ENCODE results near the gene NUP210.

The NUP210 gene

GRCh38 chr3:13286873-13287272 is 133.2 kb downstream of the NUP210 start:
- no peak for FAIRE-seq

GRCh38 chr3:13285007-13285567 is 135.0 kb downstream of the NUP210 start:
- no peak for FAIRE-seq

DNA sequence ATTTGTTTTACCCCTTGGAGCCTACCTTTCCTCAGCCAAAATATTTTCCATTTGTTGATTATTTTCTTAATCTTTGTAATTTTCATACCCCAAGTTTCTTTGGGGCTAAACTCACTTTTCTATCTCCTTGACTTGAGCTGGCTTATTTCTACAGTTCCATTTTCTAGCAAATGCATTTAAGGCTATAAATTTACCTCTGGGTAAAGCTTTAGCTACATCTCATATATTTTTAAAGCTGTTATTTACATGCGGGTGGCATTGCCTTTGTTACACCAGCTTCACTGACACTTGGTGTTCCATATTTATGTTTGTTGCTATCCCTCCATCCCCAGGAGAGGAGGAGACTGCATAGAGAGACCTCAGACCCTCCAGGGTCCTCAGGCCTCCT is 136.3 kb downstream of the NUP210 start:
- no peak for FAIRE-seq

GRCh38 chr3:13282986-13283876 is 136.9 kb downstream of the NUP210 start:
- FAIRE-seq, result no peak

GRCh38 chr3:13282358-13282985 is 137.7 kb downstream of the NUP210 start:
- no peak for FAIRE-seq

- no peak for FAIRE-seq
Observed at GRCh38 chr3:13281507-13282357, 138.4 kb downstream of the NUP210 start.

DNA sequence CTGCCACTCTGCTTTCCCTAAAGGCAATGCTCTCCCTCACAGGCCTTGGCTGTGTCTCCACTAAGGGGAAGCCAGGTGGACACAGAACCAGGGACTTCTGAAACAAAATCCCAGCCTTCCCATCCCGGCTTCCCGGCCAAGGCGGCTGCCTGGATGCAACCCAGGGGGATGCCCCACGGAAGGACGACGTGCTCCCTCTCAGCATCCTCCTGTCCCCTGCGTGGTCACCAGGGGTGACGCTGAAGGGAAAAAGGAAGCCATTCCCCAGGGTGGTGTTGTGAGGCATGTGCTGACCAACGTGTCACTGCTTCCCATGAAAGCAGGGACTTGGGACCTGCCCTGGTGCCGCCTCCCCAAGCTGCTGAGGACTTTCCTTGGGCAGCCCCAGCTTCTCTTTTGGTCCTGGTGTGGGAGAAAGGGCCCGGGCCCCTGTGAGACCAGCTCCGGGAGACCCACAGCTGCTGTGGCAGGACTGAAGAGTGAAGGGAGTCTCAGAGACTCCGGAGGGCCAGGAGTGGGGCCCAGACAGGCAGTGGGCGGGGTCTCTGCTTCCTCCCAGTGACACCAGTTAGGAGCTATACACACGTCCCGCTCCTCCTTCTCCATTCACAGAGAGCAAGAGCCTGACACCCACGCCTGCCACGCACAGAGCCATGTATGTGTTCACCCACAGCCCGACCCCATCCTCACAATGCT is 139.2 kb downstream of the NUP210 start:
- no peak for FAIRE-seq

GRCh38 chr3:13280122-13280790 is 139.9 kb downstream of the NUP210 start:
- no peak for FAIRE-seq

DNA sequence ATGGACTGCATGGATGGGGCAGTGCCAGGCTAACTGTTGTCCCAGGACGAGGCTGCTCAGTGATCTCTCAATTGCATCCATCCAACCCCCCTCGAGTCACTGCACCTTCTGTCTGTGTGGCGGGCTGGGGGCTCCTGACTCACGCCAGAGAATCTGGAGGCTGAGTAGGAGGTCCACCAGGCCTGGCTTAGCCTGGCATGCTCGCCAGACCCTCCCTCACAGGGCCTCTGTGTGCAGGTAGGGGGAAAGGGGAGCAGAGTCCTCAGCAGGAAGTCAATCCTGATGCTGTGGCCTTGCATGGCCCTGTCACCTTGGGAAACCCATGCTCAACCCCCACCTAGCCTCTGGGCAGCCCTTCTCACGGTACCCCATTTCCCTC is 140.6 kb downstream of the NUP210 start:
- no peak for FAIRE-seq

DNA sequence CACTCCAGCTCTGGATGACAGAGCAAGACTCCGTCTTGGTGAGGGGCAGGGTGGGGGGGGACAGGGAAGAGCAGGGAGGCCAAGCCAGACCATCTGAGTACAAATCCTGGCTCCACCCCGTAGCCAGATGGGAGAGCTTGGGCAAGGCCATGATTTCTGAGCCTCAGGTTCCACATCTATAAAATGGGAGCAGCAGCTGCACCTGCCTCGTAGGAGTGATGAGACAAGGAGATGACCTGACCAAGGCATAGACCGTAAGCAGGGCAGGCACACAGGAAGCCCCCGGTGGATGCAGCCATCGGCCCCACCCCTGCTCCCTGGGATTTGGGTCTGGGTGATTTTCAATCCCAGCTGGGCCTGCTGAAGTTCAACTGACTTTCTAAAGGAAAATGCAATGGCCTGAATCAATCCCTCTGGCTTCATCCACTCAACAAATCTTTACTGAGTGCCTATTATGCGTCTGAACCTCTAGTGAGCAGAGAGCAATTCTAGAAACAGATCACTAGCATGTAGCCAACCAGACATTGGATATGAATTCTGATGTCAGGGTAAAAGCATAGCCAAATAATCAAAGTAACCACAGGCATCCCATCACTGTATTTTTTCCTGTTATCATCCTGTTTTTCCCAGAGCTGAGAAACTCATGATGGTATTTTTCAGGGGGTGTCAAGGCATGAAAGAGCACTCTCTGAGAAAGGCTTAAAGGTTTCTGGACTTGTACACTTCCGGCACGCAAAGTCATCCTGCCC is 141.2 kb downstream of the NUP210 start:
- FAIRE-seq, result no peak

DNA sequence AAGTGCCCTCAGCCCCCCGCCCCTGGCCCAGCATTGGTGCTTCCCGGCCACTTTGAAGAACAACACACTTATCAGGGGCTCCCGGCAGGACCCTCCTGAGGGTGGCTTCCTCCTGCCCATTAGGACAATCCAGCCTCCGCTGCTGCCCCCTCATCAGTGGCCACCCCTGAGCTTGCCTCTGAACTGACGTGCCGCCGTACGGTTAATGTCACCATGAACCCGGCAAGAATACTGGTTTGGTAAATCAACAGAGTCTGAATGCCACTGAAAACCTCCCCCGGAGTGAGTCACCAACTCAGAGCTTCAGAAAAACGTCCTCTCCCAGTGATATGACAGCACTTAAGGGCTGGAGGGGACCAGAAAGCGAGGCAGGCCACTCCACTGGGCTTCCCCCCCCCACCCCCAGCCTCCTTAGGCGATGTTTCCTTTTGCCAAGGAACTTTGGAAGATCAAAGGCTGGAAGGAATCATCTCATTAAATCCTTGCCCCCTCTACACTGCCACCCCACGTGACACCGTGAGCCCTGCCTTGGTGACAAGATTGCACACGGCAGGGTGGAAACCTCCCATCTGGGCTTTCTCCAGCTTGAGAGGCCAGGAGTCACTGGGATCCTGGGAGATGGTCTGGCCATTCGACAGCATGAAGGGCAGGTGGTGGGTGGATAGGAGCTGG is 142.1 kb downstream of the NUP210 start:
- FAIRE-seq, result no peak

DNA sequence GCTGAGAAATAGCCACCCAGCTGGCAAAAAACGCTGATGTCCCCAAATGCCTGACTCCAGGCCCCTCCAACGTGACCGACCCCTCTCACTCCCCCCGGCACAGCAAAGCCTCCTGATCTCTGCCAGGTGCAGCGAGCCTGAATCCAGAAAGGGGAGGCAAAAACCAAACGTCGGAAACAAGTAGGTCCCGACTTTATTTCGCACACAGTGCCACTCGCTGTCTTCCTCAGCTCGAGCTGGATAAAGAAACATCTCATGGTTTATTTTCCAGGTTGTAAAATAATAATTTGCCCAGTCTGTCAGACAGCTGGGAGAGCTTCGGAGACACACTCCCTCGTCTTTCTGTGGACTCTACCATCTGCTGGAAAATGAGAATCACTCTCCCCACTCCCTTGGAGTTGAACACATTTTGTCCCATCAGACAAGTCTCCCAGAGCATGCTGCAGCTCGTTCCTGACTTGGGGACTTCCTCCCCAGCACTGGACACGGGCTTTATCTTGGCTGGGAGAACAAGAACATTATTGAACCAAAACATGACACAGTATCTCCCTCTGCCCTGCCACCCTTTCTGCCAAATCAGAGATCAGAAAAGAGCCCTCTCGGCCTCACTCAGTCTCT is 142.8 kb downstream of the NUP210 start:
- FAIRE-seq, result no peak

DNA sequence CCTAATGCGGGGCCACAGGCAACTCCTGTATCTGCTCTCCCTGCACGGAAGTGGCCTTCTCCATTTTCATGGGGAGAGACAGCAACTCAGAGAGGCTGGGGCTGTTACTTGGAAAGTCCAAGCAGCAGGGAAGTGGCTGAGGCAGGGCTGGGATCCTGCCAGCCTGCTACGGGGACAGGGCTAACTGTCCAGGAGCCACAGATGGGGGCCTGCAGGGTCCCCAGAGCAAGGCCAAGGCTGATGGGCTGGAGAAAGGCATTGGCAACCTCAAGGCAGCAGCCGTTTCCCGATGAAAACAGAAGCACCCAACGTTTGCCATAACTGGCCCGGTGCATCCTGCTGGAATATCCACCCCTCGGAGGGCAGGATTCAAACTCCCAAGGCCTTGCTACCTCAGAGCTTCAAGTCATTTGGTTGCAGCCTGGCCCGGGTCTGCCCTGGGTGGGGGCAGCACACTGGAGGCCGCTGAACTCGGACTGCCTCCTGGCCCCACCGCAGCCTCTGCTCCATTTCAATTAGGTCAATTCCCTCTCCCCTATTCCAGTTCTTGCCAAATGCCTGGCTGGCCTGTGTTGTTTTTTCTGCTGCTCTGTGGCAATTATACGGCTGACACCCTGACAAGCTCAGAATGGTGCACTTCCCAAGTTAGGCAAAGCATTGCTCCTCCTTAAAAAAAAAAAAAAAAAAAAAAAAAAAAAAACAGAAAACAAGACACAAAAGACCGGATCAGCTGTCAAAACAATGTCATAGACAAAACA is 143.5 kb downstream of the NUP210 start:
- FAIRE-seq, result peak; percentile 26

- no peak for FAIRE-seq
Observed at GRCh38 chr3:13275376-13276005, 144.6 kb downstream of the NUP210 start.

- no peak for FAIRE-seq
Observed at GRCh38 chr3:13274551-13275332, 145.4 kb downstream of the NUP210 start.

GRCh38 chr3:13274125-13274524 is 146.0 kb downstream of the NUP210 start:
- FAIRE-seq, result no peak

GRCh38 chr3:13273604-13274105 is 146.5 kb downstream of the NUP210 start:
- no peak for FAIRE-seq

Measured in endometrium (tissue), 2 donors.